SK-N-SH treated with all-trans-retinoic acid at 6 μM for 48 hours (cell line): ENCODE data around the gene PTPDC1.

ENCODE experiments used
- ARNTL ChIP-seq: fragments of 450-650 bp; formaldehyde crosslinking; IDR thresholded peaks from 2 replicates; pipeline ENCODE4 v1.5.0; 2020; ENCODE audit warnings: low read depth, mild to moderate bottlenecking, moderate library complexity, borderline replicate concordance
- BACH2 ChIP-seq: fragments of 250-450 bp; sonication (Bioruptor Pico); IDR thresholded peaks from 2 replicates; pipeline ENCODE4 v1.9.0; 2021; ENCODE audit warnings: mild to moderate bottlenecking, borderline replicate concordance
- CSDC2 ChIP-seq: fragments of 250-450 bp; sonication (Bioruptor Pico); IDR thresholded peaks from 2 replicates; pipeline ENCODE4 v1.5.0; 2020; ENCODE audit warnings: mild to moderate bottlenecking, moderate library complexity
- PPARA ChIP-seq: fragments of 250-450 bp; sonication (Bioruptor Pico); IDR thresholded peaks from 2 replicates; pipeline ENCODE4 v1.5.0; 2020; ENCODE audit warnings: mild to moderate bottlenecking, borderline replicate concordance
- RARB ChIP-seq: fragments of 250-450 bp; sonication (Bioruptor Pico); IDR thresholded peaks from 2 replicates; pipeline ENCODE4 v1.8.0; 2021; ENCODE audit warnings: mild to moderate bottlenecking, moderate library complexity
- SNAI2 ChIP-seq: fragments of 250-450 bp; sonication (Bioruptor Pico); IDR thresholded peaks from 2 replicates; pipeline ENCODE4 v1.5.0; 2020; ENCODE audit warnings: mild to moderate bottlenecking, moderate library complexity
- TCF4 ChIP-seq: fragments of 250-450 bp; sonication (Bioruptor Pico); IDR thresholded peaks from 2 replicates; pipeline ENCODE4 v1.8.0; 2021; ENCODE audit warnings: mild to moderate bottlenecking, moderate library complexity, borderline replicate concordance
- ZC3H10 ChIP-seq: fragments of 250-450 bp; sonication (Bioruptor Pico); IDR thresholded peaks from 2 replicates; pipeline ENCODE4 v1.5.1; 2021; ENCODE audit warnings: mild to moderate bottlenecking, moderate library complexity
- ZFP30 ChIP-seq: fragments of 450-650 bp; formaldehyde crosslinking; IDR thresholded peaks from 2 replicates; pipeline ENCODE4 v1.5.0; 2022; ENCODE audit warnings: mild to moderate bottlenecking, moderate library complexity
- TF ChIP-seq, protein P1 (sequence below): fragments of 250-450 bp; sonication (Bioruptor Pico); IDR thresholded peaks from 2 replicates; pipeline ENCODE4 v1.5.0; 2020; ENCODE audit warnings: mild to moderate bottlenecking, moderate library complexity
- TF ChIP-seq, protein P2 (sequence below): fragments of 250-450 bp; sonication (Bioruptor Pico); IDR thresholded peaks from 2 replicates; pipeline ENCODE4 v1.8.0; 2020; ENCODE audit warnings: mild to moderate bottlenecking, moderate library complexity, borderline replicate concordance

DNA sequence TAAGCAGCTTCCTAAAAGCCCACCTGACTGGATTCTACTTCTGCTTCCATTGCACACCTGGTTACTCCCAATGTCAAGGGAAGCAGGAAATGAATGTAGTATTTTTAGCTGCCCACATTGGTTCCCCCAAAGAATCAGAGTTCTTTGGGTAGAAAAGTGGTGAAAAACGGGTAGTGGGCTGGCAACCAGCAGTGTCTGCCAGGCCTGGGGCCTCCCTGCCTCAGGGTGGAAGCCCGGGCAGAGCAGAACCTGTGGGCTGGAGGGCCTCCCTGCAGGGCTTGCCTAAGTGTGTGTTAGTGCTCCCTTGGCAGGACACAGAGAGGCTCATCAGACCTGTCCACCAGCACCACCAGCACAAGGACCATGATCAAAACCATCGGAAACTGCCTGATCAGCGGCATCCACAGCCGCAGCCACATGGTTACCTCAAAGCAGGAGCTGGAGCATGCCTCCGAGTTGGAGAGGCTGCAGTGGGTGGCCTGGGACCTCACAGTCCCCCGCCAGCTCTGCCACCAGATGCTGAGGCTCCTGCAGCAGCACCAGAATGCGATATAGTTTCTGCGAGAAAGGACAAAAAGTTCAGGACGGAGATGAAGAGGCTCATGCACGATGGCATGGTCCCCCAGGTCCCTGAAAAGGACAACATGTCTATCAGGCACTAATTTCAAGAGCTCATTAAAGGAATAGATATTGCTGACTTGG lies 72.2 kb downstream of the PTPDC1 start:
- TF ChIP-seq ZFP30 = no peak
- no peak for TF ChIP-seq SNAI2 (CRISPR knock-in tag)
- no peak for TF ChIP-seq ARNTL
- TF ChIP-seq PPARA = no peak
- TF ChIP-seq BACH2 (CRISPR knock-in tag) = no peak
- TF ChIP-seq RARB (CRISPR knock-in tag) = no peak
- TF ChIP-seq, protein P1, sequence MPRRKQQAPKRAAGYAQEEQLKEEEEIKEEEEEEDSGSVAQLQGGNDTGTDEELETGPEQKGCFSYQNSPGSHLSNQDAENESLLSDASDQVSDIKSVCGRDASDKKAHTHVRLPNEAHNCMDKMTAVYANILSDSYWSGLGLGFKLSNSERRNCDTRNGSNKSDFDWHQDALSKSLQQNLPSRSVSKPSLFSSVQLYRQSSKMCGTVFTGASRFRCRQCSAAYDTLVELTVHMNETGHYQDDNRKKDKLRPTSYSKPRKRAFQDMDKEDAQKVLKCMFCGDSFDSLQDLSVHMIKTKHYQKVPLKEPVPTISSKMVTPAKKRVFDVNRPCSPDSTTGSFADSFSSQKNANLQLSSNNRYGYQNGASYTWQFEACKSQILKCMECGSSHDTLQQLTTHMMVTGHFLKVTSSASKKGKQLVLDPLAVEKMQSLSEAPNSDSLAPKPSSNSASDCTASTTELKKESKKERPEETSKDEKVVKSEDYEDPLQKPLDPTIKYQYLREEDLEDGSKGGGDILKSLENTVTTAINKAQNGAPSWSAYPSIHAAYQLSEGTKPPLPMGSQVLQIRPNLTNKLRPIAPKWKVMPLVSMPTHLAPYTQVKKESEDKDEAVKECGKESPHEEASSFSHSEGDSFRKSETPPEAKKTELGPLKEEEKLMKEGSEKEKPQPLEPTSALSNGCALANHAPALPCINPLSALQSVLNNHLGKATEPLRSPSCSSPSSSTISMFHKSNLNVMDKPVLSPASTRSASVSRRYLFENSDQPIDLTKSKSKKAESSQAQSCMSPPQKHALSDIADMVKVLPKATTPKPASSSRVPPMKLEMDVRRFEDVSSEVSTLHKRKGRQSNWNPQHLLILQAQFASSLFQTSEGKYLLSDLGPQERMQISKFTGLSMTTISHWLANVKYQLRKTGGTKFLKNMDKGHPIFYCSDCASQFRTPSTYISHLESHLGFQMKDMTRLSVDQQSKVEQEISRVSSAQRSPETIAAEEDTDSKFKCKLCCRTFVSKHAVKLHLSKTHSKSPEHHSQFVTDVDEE = no peak
- TF ChIP-seq ZC3H10 (CRISPR knock-in tag) = no peak
- no peak for TF ChIP-seq CSDC2 (CRISPR knock-in tag)
- no peak for TF ChIP-seq TCF4
- TF ChIP-seq, protein P2, sequence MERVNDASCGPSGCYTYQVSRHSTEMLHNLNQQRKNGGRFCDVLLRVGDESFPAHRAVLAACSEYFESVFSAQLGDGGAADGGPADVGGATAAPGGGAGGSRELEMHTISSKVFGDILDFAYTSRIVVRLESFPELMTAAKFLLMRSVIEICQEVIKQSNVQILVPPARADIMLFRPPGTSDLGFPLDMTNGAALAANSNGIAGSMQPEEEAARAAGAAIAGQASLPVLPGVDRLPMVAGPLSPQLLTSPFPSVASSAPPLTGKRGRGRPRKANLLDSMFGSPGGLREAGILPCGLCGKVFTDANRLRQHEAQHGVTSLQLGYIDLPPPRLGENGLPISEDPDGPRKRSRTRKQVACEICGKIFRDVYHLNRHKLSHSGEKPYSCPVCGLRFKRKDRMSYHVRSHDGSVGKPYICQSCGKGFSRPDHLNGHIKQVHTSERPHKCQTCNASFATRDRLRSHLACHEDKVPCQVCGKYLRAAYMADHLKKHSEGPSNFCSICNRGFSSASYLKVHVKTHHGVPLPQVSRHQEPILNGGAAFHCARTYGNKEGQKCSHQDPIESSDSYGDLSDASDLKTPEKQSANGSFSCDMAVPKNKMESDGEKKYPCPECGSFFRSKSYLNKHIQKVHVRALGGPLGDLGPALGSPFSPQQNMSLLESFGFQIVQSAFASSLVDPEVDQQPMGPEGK (CRISPR knock-in tag) = no peak
